ENCODE results near the gene SKIDA1. TPM values are rescaled to one million over a fixed set of nuclear protein-coding genes. Genes with fewer than 3 reads are reported as not detected.

The SKIDA1 gene
- total RNA-seq, 1 donor from 2014 or later: 7.8 TPM

DNA sequence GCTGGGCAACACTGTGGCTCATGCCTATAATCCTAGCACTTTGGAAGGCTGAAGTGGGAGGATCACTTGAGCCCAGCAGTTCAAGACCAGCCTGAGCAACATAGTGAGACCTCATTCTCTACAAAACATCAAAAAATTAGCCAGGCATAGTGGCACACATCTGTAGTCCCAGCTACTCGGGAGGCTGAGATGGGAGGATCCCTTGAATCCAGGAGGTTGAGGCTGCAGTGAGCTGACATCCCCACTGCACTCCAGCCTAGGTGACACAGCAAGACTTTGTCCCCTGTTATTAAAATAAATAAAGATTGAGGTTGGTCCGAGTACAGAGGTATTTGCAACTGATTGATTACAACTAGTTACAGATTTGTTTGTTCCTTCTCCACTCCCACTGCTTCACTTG is 44.1 kb downstream of the SKIDA1 start:
- Mint-ChIP-seq H3K36me3 (ENCODE audit: low read depth, unreplicated experiment) (peaks cover 2% of the 10 kb centered on the region), H3K27me3 (ENCODE audit: low read depth, unreplicated experiment) (no peaks in the 10 kb centered on the region), H3K9me3 (ENCODE audit: unreplicated experiment) (no peaks in the 10 kb centered on the region), H3K4me3 (ENCODE audit: unreplicated experiment) (no peak overlapping the region), H3K4me1 (ENCODE audit: low read depth, unreplicated experiment) (no peaks in the 10 kb centered on the region), H3K27ac (ENCODE audit: unreplicated experiment) (no peak overlapping the region)
- no peak for TF ChIP-seq EZH2 (IDR thresholded peaks at IDR 0.05; ENCODE audit: insufficient read depth, low read length)
- TF ChIP-seq, protein P1, sequence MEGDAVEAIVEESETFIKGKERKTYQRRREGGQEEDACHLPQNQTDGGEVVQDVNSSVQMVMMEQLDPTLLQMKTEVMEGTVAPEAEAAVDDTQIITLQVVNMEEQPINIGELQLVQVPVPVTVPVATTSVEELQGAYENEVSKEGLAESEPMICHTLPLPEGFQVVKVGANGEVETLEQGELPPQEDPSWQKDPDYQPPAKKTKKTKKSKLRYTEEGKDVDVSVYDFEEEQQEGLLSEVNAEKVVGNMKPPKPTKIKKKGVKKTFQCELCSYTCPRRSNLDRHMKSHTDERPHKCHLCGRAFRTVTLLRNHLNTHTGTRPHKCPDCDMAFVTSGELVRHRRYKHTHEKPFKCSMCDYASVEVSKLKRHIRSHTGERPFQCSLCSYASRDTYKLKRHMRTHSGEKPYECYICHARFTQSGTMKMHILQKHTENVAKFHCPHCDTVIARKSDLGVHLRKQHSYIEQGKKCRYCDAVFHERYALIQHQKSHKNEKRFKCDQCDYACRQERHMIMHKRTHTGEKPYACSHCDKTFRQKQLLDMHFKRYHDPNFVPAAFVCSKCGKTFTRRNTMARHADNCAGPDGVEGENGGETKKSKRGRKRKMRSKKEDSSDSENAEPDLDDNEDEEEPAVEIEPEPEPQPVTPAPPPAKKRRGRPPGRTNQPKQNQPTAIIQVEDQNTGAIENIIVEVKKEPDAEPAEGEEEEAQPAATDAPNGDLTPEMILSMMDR (IDR thresholded peaks at IDR 0.05; ENCODE audit: insufficient read depth, low read depth, low read length): no peak
- Histone ChIP-seq H3K9me3 (ENCODE audit: insufficient read depth, low read depth, low read length) (no peaks in the 10 kb centered on the region), H3K79me2 (ENCODE audit: insufficient read depth, low read length) (no peaks in the 10 kb centered on the region), H3K27me3 (ENCODE audit: insufficient read depth, low read length) (no peaks in the 10 kb centered on the region), H2AFZ (ENCODE audit: low read depth, low read length) (no peak overlapping the region), H4K20me1 (ENCODE audit: insufficient read depth, low read length) (no peaks in the 10 kb centered on the region), H3K9ac (ENCODE audit: low read length) (no peak overlapping the region), H3K4me2 (ENCODE audit: low read length) (no peak overlapping the region), H3K36me3 (ENCODE audit: insufficient read depth, low read length) (no peaks in the 10 kb centered on the region), H3K4me3 (ENCODE audit: insufficient read depth, low read depth, low read length) (no peak overlapping the region), H3K27ac (ENCODE audit: low read depth, low read length) (no peak overlapping the region), H3K4me1 (ENCODE audit: insufficient read depth, low read length) (no peaks in the 10 kb centered on the region)
- DNase-seq (ENCODE audit: low read depth) (no peak), FAIRE-seq (no peak)

DNA sequence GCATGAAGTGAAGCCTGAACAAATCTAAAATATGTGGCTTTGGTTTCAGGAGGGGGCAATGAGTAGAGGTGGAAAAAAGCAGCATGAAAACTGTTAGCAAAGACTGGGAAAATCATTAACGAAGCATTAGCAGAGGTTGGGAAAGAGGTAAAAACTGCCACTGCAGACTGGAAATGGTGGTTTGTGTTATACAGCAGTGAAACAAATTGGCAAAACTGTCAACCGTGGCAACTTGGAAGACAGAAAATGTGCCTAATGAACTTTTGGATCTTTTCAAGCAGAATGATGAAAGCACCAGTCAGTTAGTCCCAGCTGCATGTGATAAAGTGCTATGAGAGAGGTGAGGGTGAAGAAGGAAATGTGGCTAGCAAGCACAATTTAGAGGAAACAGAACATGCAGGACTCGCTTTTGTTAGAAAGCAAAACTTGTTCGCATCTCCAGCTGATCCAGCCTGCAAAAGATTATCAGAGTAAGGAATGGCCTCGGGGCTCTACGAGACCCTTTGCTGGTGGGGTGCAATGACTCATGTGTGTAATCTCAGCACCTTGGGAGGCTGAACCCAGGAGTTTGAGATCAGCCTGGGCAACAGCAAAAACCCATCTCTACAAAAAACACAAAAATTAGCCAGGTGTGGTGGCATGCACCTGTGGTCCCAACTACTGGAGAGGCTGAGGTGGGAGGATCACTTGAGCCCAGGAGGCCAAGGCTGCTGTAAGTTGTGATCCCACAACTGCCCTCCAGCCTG is 45.7 kb downstream of the SKIDA1 start:
- Mint-ChIP-seq H3K4me1 (ENCODE audit: low read depth, unreplicated experiment) (no peaks in the 10 kb centered on the region), H3K27me3 (ENCODE audit: low read depth, unreplicated experiment) (no peaks in the 10 kb centered on the region), H3K4me3 (ENCODE audit: unreplicated experiment) (no peak overlapping the region), H3K27ac (ENCODE audit: unreplicated experiment) (no peak overlapping the region), H3K36me3 (ENCODE audit: low read depth, unreplicated experiment) (peaks cover 2% of the 10 kb centered on the region), H3K9me3 (ENCODE audit: unreplicated experiment) (no peaks in the 10 kb centered on the region)
- Histone ChIP-seq H3K27ac (ENCODE audit: low read depth, low read length) (no peak overlapping the region), H3K9me3 (ENCODE audit: insufficient read depth, low read depth, low read length) (no peaks in the 10 kb centered on the region), H3K79me2 (ENCODE audit: insufficient read depth, low read length) (no peaks in the 10 kb centered on the region), H3K36me3 (ENCODE audit: insufficient read depth, low read length) (no peaks in the 10 kb centered on the region), H3K4me3 (ENCODE audit: insufficient read depth, low read depth, low read length) (no peak overlapping the region), H2AFZ (ENCODE audit: low read depth, low read length) (no peak overlapping the region), H3K4me2 (ENCODE audit: low read length) (no peak overlapping the region), H4K20me1 (ENCODE audit: insufficient read depth, low read length) (no peaks in the 10 kb centered on the region), H3K4me1 (ENCODE audit: insufficient read depth, low read length) (no peaks in the 10 kb centered on the region), H3K27me3 (ENCODE audit: insufficient read depth, low read length) (no peaks in the 10 kb centered on the region), H3K9ac (ENCODE audit: low read length) (no peak overlapping the region)
- TF ChIP-seq, protein P1 (IDR thresholded peaks at IDR 0.05; ENCODE audit: insufficient read depth, low read depth, low read length): no peak
- TF ChIP-seq EZH2 (IDR thresholded peaks at IDR 0.05; ENCODE audit: insufficient read depth, low read length): no peak
- DNase-seq (ENCODE audit: low read depth): no peak
- FAIRE-seq: no peak

DNA sequence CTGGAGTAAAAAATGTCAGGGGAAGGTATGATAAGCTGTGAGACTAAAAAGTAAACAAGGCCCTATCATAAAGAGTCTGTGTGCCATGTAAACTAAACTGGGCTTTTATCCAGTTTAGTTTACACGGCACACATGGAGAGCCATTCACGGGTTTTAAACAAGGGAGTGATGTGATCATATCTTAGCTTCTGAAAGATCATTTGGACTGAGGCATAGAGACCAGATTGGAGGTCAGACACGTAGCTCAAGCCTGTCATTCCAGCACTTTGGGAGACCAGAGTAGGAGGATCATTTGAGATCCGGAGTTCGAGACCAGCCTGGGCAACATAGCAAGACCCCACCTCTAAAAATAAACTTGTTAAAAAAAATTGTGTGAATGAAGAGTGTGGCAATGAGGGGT is 50.1 kb downstream of the SKIDA1 start:
- no peak overlapping the region for H3K27ac Mint-ChIP-seq (ENCODE audit: unreplicated experiment)
- H3K9me3 ChIP-seq (ENCODE audit: insufficient read depth, low read depth, low read length): no peaks in the 10 kb centered on the region
- no peak overlapping the region for H3K4me2 ChIP-seq (ENCODE audit: low read length)
- no peaks in the 10 kb centered on the region for H3K27me3 Mint-ChIP-seq (ENCODE audit: low read depth, unreplicated experiment)
- no peaks in the 10 kb centered on the region for H3K27me3 ChIP-seq (ENCODE audit: insufficient read depth, low read length)
- H2AFZ ChIP-seq (ENCODE audit: low read depth, low read length): no peak overlapping the region
- H3K36me3 ChIP-seq (ENCODE audit: insufficient read depth, low read length): no peaks in the 10 kb centered on the region
- H3K4me1 ChIP-seq (ENCODE audit: insufficient read depth, low read length): no peaks in the 10 kb centered on the region
- H3K79me2 ChIP-seq (ENCODE audit: insufficient read depth, low read length): no peaks in the 10 kb centered on the region
- DNase-seq (ENCODE audit: low read depth): no peak
- TF ChIP-seq EZH2 (IDR thresholded peaks at IDR 0.05; ENCODE audit: insufficient read depth, low read length): no peak
- TF ChIP-seq, protein P1 (IDR thresholded peaks at IDR 0.05; ENCODE audit: insufficient read depth, low read depth, low read length): no peak
- H3K27ac ChIP-seq (ENCODE audit: low read depth, low read length): no peak overlapping the region
- no peaks in the 10 kb centered on the region for H3K36me3 Mint-ChIP-seq (ENCODE audit: low read depth, unreplicated experiment)
- H3K4me3 Mint-ChIP-seq (ENCODE audit: unreplicated experiment): no peak overlapping the region
- H3K4me3 ChIP-seq (ENCODE audit: insufficient read depth, low read depth, low read length): no peak overlapping the region
- no peak overlapping the region for H3K9ac ChIP-seq (ENCODE audit: low read length)
- H4K20me1 ChIP-seq (ENCODE audit: insufficient read depth, low read length): no peaks in the 10 kb centered on the region
- H3K4me1 Mint-ChIP-seq (ENCODE audit: low read depth, unreplicated experiment): no peaks in the 10 kb centered on the region
- H3K9me3 Mint-ChIP-seq (ENCODE audit: unreplicated experiment): no peaks in the 10 kb centered on the region
- FAIRE-seq: no peak

Data from astrocyte (in vitro differentiated cells and primary cell).